ENCODE data around the gene U2SURP. TPM values are rescaled to one million over a fixed set of nuclear protein-coding genes. Genes with fewer than 3 reads are reported as not detected.
"Not testable (repeated sequence)": the region's sequence is repeated elsewhere in the genome, so short reads cannot be mapped to it uniquely, and the experiment has no call there.

The U2SURP gene
- polyA plus RNA-seq, 3 donors from 2014 or later: 82.7 to 120 (median 86.0) TPM

- Mint-ChIP-seq H3K27me3 (ENCODE audit: low read depth in 3 of 3) (peaks cover 2 to 19% (median 2%) of the 10 kb centered on the region in 3 donors), H3K27ac (no peak overlapping the region), H3K4me1 (peaks cover 66 to 85% of the 10 kb centered on the region in 2 donors), H3K9me3 (peaks cover 0 to 2% (median 0%) of the 10 kb centered on the region in 6 donors), H3K36me3 (no peaks in the 10 kb centered on the region), H3K4me3 (peak overlapping the region in 1 of 5 donors; percentile 2)
- DNase-seq: no peak
Measured at GRCh38 chr3:143004823-143005222, 3.5 kb downstream of the U2SURP start.

GRCh38 chr3:143010024-143010423 lies 8.7 kb downstream of the U2SURP start:
- DNase-seq: no peak
- no peaks in the 10 kb centered on the region for H3K9me3 Mint-ChIP-seq
- H3K4me3 Mint-ChIP-seq: no peak overlapping the region
- H3K27me3 Mint-ChIP-seq (ENCODE audit: low read depth in 3 of 3): peaks cover 0 to 3% (median 0%) of the 10 kb centered on the region in 3 donors
- H3K27ac Mint-ChIP-seq: no peak overlapping the region
- peaks cover 46 to 81% of the 10 kb centered on the region in 2 donors for H3K4me1 Mint-ChIP-seq
- peaks cover 0 to 4% (median 0%) of the 10 kb centered on the region in 3 donors for H3K36me3 Mint-ChIP-seq

GRCh38 chr3:143011705-143012104 lies 10.3 kb downstream of the U2SURP start:
- Mint-ChIP-seq H3K27ac (no peak overlapping the region), H3K4me1 (peaks cover 37 to 74% of the 10 kb centered on the region in 2 donors), H3K4me3 (no peak overlapping the region), H3K36me3 (peaks cover 3 to 9% (median 4%) of the 10 kb centered on the region in 3 donors), H3K27me3 (ENCODE audit: low read depth in 3 of 3) (no peaks in the 10 kb centered on the region), H3K9me3 (no peaks in the 10 kb centered on the region)
- DNase-seq: no peak

- H3K36me3 Mint-ChIP-seq: peaks cover 11 to 28% (median 18%) of the 10 kb centered on the region in 3 donors
- H3K9me3 Mint-ChIP-seq: no peaks in the 10 kb centered on the region
- H3K4me1 Mint-ChIP-seq: peaks cover 17 to 41% of the 10 kb centered on the region in 2 donors
- H3K27me3 Mint-ChIP-seq (ENCODE audit: low read depth in 3 of 3): peaks cover 0 to 3% (median 0%) of the 10 kb centered on the region in 3 donors
- DNase-seq: no peak
- H3K4me3 Mint-ChIP-seq: no peak overlapping the region
- no peak overlapping the region for H3K27ac Mint-ChIP-seq
Measured at GRCh38 chr3:143014921-143015320, 13.6 kb downstream of the U2SURP start.

GRCh38 chr3:143016321-143016972 lies 15.1 kb downstream of the U2SURP start:
- H3K27me3 Mint-ChIP-seq (ENCODE audit: low read depth in 3 of 3): peaks cover 0 to 3% (median 0%) of the 10 kb centered on the region in 3 donors
- no peaks in the 10 kb centered on the region for H3K9me3 Mint-ChIP-seq
- DNase-seq: peak in 2 of 3 donors; percentile 10 to 14
- H3K4me1 Mint-ChIP-seq: peaks cover 7 to 27% of the 10 kb centered on the region in 2 donors
- H3K4me3 Mint-ChIP-seq: no peak overlapping the region
- H3K36me3 Mint-ChIP-seq: peaks cover 20 to 38% (median 27%) of the 10 kb centered on the region in 3 donors
- peak overlapping the region in 1 of 6 donors; percentile 16 for H3K27ac Mint-ChIP-seq

GRCh38 chr3:143024351-143024960 lies 23.1 kb downstream of the U2SURP start:
- peaks cover 0 to 2% (median 0%) of the 10 kb centered on the region in 3 donors for H3K27me3 Mint-ChIP-seq (ENCODE audit: low read depth in 3 of 3)
- no peak overlapping the region for H3K27ac Mint-ChIP-seq
- H3K36me3 Mint-ChIP-seq: peaks cover 24 to 66% (median 43%) of the 10 kb centered on the region in 3 donors

GRCh38 chr3:143031327-143031726 lies 30.0 kb downstream of the U2SURP start:
- DNase-seq: no peak
- peaks cover 0 to 2% (median 2%) of the 10 kb centered on the region in 3 donors for H3K27me3 Mint-ChIP-seq (ENCODE audit: low read depth in 3 of 3)
- peaks cover 21 to 46% (median 25%) of the 10 kb centered on the region in 3 donors for H3K36me3 Mint-ChIP-seq
- H3K27ac Mint-ChIP-seq: no peak overlapping the region
- no peak overlapping the region for H3K4me3 Mint-ChIP-seq
- no peaks in the 10 kb centered on the region for H3K9me3 Mint-ChIP-seq
- peaks cover 4 to 12% of the 10 kb centered on the region in 2 donors for H3K4me1 Mint-ChIP-seq

More at GRCh38 chr3:143024351-143024960, 23.1 kb downstream of the U2SURP start:
- peaks cover 0 to 1% (median 0%) of the 10 kb centered on the region in 6 donors for H3K9me3 Mint-ChIP-seq
- no peaks in the 10 kb centered on the region for H3K4me1 Mint-ChIP-seq
- no peak for DNase-seq
- no peak overlapping the region for H3K4me3 Mint-ChIP-seq

GRCh38 chr3:143031796-143032387 lies 30.5 kb downstream of the U2SURP start:
- H3K27me3 Mint-ChIP-seq (ENCODE audit: low read depth in 3 of 3); DNase-seq; H3K9me3 Mint-ChIP-seq; H3K27ac Mint-ChIP-seq; H3K4me3 Mint-ChIP-seq: not testable (repeated sequence)
- Mint-ChIP-seq H3K4me1 (peaks cover 6 to 18% of the 10 kb centered on the region in 2 donors), H3K36me3 (peaks cover 21 to 50% (median 25%) of the 10 kb centered on the region in 3 donors)

GRCh38 chr3:143035466-143036211 lies 34.3 kb downstream of the U2SURP start:
- Mint-ChIP-seq H3K4me1 (peaks cover 8 to 24% of the 10 kb centered on the region in 2 donors), H3K36me3 (peaks cover 9 to 35% (median 21%) of the 10 kb centered on the region in 3 donors), H3K27me3 (ENCODE audit: low read depth in 3 of 3) (peaks cover 0 to 2% (median 1%) of the 10 kb centered on the region in 3 donors), H3K9me3 (no peaks in the 10 kb centered on the region), H3K27ac (peak overlapping the region in 5 of 6 donors; percentile 18 to 63 (median 45)), H3K4me3 (no peak overlapping the region)
- DNase-seq: no peak

- Mint-ChIP-seq H3K27me3 (ENCODE audit: low read depth in 3 of 3) (peaks cover 0 to 2% (median 1%) of the 10 kb centered on the region in 3 donors), H3K27ac (peak overlapping the region; percentile 4 to 59 (median 26)), H3K9me3 (no peaks in the 10 kb centered on the region), H3K4me3 (no peak overlapping the region), H3K4me1 (peaks cover 8 to 24% of the 10 kb centered on the region in 2 donors), H3K36me3 (peaks cover 9 to 29% (median 13%) of the 10 kb centered on the region in 3 donors)
- no peak for DNase-seq
Measured at GRCh38 chr3:143036557-143036956, 35.2 kb downstream of the U2SURP start.

- no peak for DNase-seq
- no peaks in the 10 kb centered on the region for H3K9me3 Mint-ChIP-seq
- no peak overlapping the region for H3K27ac Mint-ChIP-seq
- peaks cover 9 to 26% (median 10%) of the 10 kb centered on the region in 3 donors for H3K36me3 Mint-ChIP-seq
- peaks cover 8 to 24% of the 10 kb centered on the region in 2 donors for H3K4me1 Mint-ChIP-seq
- H3K4me3 Mint-ChIP-seq: no peak overlapping the region
- peaks cover 0 to 2% (median 1%) of the 10 kb centered on the region in 3 donors for H3K27me3 Mint-ChIP-seq (ENCODE audit: low read depth in 3 of 3)
Measured at GRCh38 chr3:143037867-143038266, 36.5 kb downstream of the U2SURP start.

- Mint-ChIP-seq H3K9me3 (no peaks in the 10 kb centered on the region), H3K4me1 (peaks cover 8 to 21% of the 10 kb centered on the region in 2 donors), H3K27ac (no peak overlapping the region), H3K4me3 (no peak overlapping the region), H3K36me3 (peaks cover 10 to 36% (median 14%) of the 10 kb centered on the region in 3 donors), H3K27me3 (ENCODE audit: low read depth in 3 of 3) (peaks cover 0 to 1% (median 0%) of the 10 kb centered on the region in 3 donors)
- DNase-seq: no peak
Measured at GRCh38 chr3:143040261-143040879, 39.0 kb downstream of the U2SURP start.

GRCh38 chr3:143041903-143042302 lies 40.5 kb downstream of the U2SURP start:
- H3K4me1 Mint-ChIP-seq: peaks cover 2 to 6% of the 10 kb centered on the region in 2 donors
- peaks cover 16 to 35% (median 19%) of the 10 kb centered on the region in 3 donors for H3K36me3 Mint-ChIP-seq
- H3K27ac Mint-ChIP-seq: no peak overlapping the region
- no peaks in the 10 kb centered on the region for H3K9me3 Mint-ChIP-seq
- DNase-seq: no peak
- no peak overlapping the region for H3K4me3 Mint-ChIP-seq
- peaks cover 0 to 1% (median 0%) of the 10 kb centered on the region in 3 donors for H3K27me3 Mint-ChIP-seq (ENCODE audit: low read depth in 3 of 3)

Measured in immature natural killer cell (primary cell).